HL-60 (cell line): ENCODE results near the gene TRIM25.

Experiments used
- CTCF ChIP-seq: IDR thresholded peaks from one replicate; pipeline ENCODE4 v1.5.1; 2011; ENCODE audit warnings: low read length, control low read depth, inconsistent platforms; ENCODE audit not compliant: insufficient read depth
- POLR2AphosphoS5 ChIP-seq: IDR thresholded peaks from 2 replicates; pipeline ENCODE4 v1.6.1; 2012; ENCODE audit warnings: low read depth

- TF ChIP-seq CTCF (no peak), POLR2AphosphoS5 (peak; percentile 63; the same call in 1 of the 2 replicates)
Observed at GRCh38 chr17:56918916-56919315, 5.1 kb upstream of the TRIM25 start.
